Gastroesophageal sphincter (tissue), 3 donors: ENCODE data around the gene C4orf36.

Experiments
- CTCF ChIP-seq, 4 experiments: fragments of 200-600 bp in 2 of 4; fragments of 450-650 bp in 2 of 4; sonication (generic) in 1 of 4; IDR thresholded peaks; one replicate each; pipeline ENCODE4 v1.5.1; 2017 to 2019; ENCODE audit warnings: antibody characterized with exemption in 4 of 4, mild to moderate bottlenecking in 2 of 4, moderate library complexity in 2 of 4
- POLR2A ChIP-seq, 2 donors: fragments of 450-650 bp; IDR thresholded peaks; one replicate each; pipeline ENCODE4 v1.6.1; 2017; ENCODE audit warnings: antibody characterized with exemption in 2 of 2, mild to moderate bottlenecking in 2 of 2, moderate library complexity in 1 of 2

GRCh38 chr4:86908251-86908657 is 16.0 kb upstream of the C4orf36 start:
- TF ChIP-seq POLR2A (IDR thresholded peaks at IDR 0.05) (no peak), CTCF (IDR thresholded peaks at IDR 0.05) (no peak)
